EL (cell line): Measurements from ENCODE around the gene FAM186B.
A peak's percentile ranks its signal among the peaks of the same experiment; 100 is the strongest.
"Not testable (repeated sequence)": the region's sequence is repeated elsewhere in the genome, so short reads cannot be mapped to it uniquely, and the experiment has no call there.

Experiments used
- DNase-seq: peaks from one replicate; pipeline ENCODE4 v3.0.0-alpha.2; 2016

FAM186B gene

GRCh38 chr12:49605539-49605938 lies at the start of gene FAM186B:
Gene FAM186B (minus strand): TSS chr12:49605639. CDS start chr12:49605477, 162 bp downstream.
- not testable (repeated sequence) for DNase-seq

GRCh38 chr12:49654715-49655114 lies 49.3 kb upstream of the FAM186B start:
- DNase-seq = no peak

GRCh38 chr12:49652921-49653520 lies 47.6 kb upstream of the FAM186B start:
- DNase-seq = no peak

GRCh38 chr12:49651855-49652254 lies 46.4 kb upstream of the FAM186B start:
- no peak for DNase-seq

GRCh38 chr12:49649892-49650291 lies 44.5 kb upstream of the FAM186B start:
- DNase-seq = no peak

- no peak for DNase-seq
These were observed 44.0 kb upstream of the FAM186B start for GRCh38 chr12:49649445-49649844.

GRCh38 chr12:49648712-49649003 lies 43.2 kb upstream of the FAM186B start:
- DNase-seq = no peak

GRCh38 chr12:49647827-49648711 lies 42.6 kb upstream of the FAM186B start:
- no peak for DNase-seq

- no peak for DNase-seq
These were observed 41.6 kb upstream of the FAM186B start for GRCh38 chr12:49646871-49647654.

- DNase-seq = no peak
These were observed 40.9 kb upstream of the FAM186B start for GRCh38 chr12:49646331-49646830.

GRCh38 chr12:49645146-49646039 lies 40.0 kb upstream of the FAM186B start:
- no peak for DNase-seq

- peak; percentile 72 for DNase-seq
These were observed 39.2 kb upstream of the FAM186B start for GRCh38 chr12:49644620-49644994.

- no peak for DNase-seq
These were observed 38.7 kb upstream of the FAM186B start for GRCh38 chr12:49643961-49644619.

- DNase-seq = no peak
These were observed 37.7 kb upstream of the FAM186B start for GRCh38 chr12:49643135-49643534.

GRCh38 chr12:49642370-49642802 lies 36.9 kb upstream of the FAM186B start:
- DNase-seq = no peak

- no peak for DNase-seq
These were observed 36.4 kb upstream of the FAM186B start for GRCh38 chr12:49641748-49642369.

GRCh38 chr12:49636979-49637755 lies 31.7 kb upstream of the FAM186B start:
- peak; percentile 63 for DNase-seq

GRCh38 chr12:49636574-49636973 lies 31.1 kb upstream of the FAM186B start:
- no peak for DNase-seq

GRCh38 chr12:49635656-49636055 lies 30.2 kb upstream of the FAM186B start:
- no peak for DNase-seq

GRCh38 chr12:49635036-49635435 lies 29.6 kb upstream of the FAM186B start:
- DNase-seq = no peak
